ENCODE results near the gene PANK2.
"Not testable (repeated sequence)": the region's sequence is repeated elsewhere in the genome, so short reads cannot be mapped to it uniquely, and the experiment has no call there.

Gene PANK2

GRCh38 chr20:3869839-3870634 lies 19.1 kb upstream of the PANK2 start:
- DNase-seq (ENCODE audit: low read depth in 2 of 2): no peak

GRCh38 chr20:3871550-3872265 lies 17.5 kb upstream of the PANK2 start:
- DNase-seq (ENCODE audit: low read depth in 2 of 2): no peak

GRCh38 chr20:3873507-3873906 lies 15.7 kb upstream of the PANK2 start:
- DNase-seq (ENCODE audit: low read depth in 2 of 2): no peak

GRCh38 chr20:3874194-3874844 lies 14.9 kb upstream of the PANK2 start:
- DNase-seq (ENCODE audit: low read depth in 2 of 2): no peak

- no peak for DNase-seq (ENCODE audit: low read depth in 2 of 2)
Measured at GRCh38 chr20:3875378-3875974, 13.7 kb upstream of the PANK2 start.

- no peak for DNase-seq (ENCODE audit: low read depth in 2 of 2)
Measured at GRCh38 chr20:3876000-3876399, 13.2 kb upstream of the PANK2 start.

GRCh38 chr20:3876676-3877075 lies 12.5 kb upstream of the PANK2 start:
- no peak for DNase-seq (ENCODE audit: low read depth in 2 of 2)

GRCh38 chr20:3878921-3879274 lies 10.3 kb upstream of the PANK2 start:
- not testable (repeated sequence) for DNase-seq (ENCODE audit: low read depth in 2 of 2)

GRCh38 chr20:3885715-3886114 lies 3.5 kb upstream of the PANK2 start:
- DNase-seq (ENCODE audit: low read depth in 2 of 2): no peak

- no peak for DNase-seq (ENCODE audit: low read depth in 2 of 2)
Measured at GRCh38 chr20:3887876-3888620, 1.1 kb upstream of the PANK2 start.

GRCh38 chr20:3889489-3890397 lies 556 bp downstream of the PANK2 start:
- DNase-seq (ENCODE audit: low read depth in 2 of 2): peak; percentile 19 to 34

GRCh38 chr20:3890398-3890751 lies 1.2 kb downstream of the PANK2 start:
- no peak for DNase-seq (ENCODE audit: low read depth in 2 of 2)

- no peak for DNase-seq (ENCODE audit: low read depth in 2 of 2)
Measured at GRCh38 chr20:3890999-3891929, 2.1 kb downstream of the PANK2 start.

GRCh38 chr20:3894796-3895195 lies 5.6 kb downstream of the PANK2 start:
- DNase-seq (ENCODE audit: low read depth in 2 of 2): no peak

- no peak for DNase-seq (ENCODE audit: low read depth in 2 of 2)
Measured at GRCh38 chr20:3896302-3896701, 7.1 kb downstream of the PANK2 start.

- no peak for DNase-seq (ENCODE audit: low read depth in 2 of 2)
Measured at GRCh38 chr20:3896853-3897583, 7.8 kb downstream of the PANK2 start.

GRCh38 chr20:3898181-3898580 lies 9.0 kb downstream of the PANK2 start:
- not testable (repeated sequence) for DNase-seq (ENCODE audit: low read depth in 2 of 2)

- DNase-seq (ENCODE audit: low read depth in 2 of 2): no peak
Measured at GRCh38 chr20:3898639-3899038, 9.5 kb downstream of the PANK2 start.

GRCh38 chr20:3900187-3900604 lies 11.0 kb downstream of the PANK2 start:
- no peak for DNase-seq (ENCODE audit: low read depth in 2 of 2)
